GM18867 (cell line): ENCODE measurements around the gene TMEM161B.
A peak's percentile ranks its signal among the peaks of the same experiment; 100 is the strongest.
"Not testable (repeated sequence)": the region's sequence is repeated elsewhere in the genome, so short reads cannot be mapped to it uniquely, and the experiment has no call there.

Experiments used
- ATAC-seq: cut with Tn5 transposase; IDR thresholded peaks from one replicate; pipeline ENCODE4 v1.9.1; 2021; ENCODE audit warnings: mild to moderate bottlenecking, moderate library complexity; ENCODE audit not compliant: unreplicated experiment

TMEM161B gene

DNA sequence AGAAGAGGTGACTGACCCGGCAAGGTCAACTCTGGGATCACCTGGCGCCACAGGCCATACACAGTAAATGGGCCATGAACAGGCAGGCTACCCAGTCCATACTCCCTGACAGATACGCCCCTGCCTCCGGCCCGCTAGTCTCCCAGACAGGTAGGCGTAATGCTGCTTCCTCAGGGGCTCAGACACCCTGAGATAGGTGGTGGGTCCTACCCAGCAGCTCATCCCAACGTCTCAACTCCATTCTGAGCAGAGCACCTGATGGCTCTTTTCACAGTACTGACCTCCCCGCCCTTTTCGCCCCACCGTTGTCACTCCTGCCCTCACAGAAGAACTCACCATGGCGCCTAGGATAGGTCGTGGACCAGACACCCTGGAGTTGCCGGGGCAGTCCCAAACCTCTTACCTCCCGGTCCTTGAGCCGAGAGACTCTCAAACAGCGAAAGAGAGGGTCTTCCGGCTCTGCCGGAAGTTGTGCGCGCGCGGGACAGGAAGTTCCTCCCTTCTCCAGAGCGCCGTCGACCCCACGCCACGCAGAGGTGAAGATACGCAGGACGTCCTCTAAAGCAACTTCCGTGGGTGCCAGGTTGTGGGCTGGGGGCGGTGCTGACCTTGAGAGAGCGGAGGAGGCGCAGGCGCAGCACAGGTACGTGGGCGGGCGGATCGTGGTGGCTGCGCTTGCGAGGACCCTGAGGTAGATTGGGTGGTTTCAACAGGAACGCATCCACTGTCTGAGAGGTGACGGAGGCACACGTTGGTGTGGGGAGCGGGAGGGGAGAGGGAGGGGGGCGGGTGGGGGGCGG is at the start of gene TMEM161B:
Gene TMEM161B (minus strand): TSS at position 461 of the 800 bp plus-strand sequence. CDS start 122 bp downstream, at position 339.
- ATAC-seq: peak; percentile 99

DNA sequence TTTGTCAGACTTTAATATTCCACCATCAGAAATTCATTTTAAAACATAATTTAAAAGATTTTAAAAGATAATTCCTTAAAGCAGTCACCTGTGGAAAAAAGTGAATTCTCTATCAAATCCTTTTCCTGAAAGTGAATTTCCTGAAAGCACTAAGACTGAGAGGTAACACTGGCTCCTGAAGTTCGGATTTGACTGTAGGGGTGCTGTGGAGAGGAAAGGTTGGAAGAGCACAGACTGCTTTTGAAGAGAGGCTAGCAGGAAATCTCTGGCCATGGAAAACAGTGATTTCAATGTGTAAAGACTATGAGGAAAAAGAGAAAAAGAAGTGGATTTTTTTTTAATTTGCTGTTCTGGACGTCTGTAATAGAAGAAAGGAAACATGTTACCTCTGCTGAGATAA is 35.7 kb upstream of the TMEM161B start:
- ATAC-seq: no peak

DNA sequence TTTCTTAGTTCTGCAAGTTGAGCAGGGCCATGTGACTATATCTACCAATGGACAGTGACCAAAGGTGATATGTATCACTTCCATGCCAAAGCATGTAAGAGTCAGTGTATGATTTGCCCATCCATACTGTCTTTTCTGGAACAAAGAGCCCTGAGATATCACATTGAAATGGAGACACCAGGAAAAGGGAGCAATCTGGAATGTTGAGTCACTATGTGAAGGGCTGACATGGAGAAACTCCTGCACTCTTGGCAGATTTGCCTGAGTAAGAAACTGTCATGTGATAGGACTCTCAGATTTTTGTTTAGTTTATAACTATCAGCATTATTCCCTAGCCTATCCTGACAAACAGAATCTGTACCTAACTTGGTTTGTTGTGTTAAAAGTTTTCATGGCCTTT is 29.8 kb upstream of the TMEM161B start:
- no peak for ATAC-seq

DNA sequence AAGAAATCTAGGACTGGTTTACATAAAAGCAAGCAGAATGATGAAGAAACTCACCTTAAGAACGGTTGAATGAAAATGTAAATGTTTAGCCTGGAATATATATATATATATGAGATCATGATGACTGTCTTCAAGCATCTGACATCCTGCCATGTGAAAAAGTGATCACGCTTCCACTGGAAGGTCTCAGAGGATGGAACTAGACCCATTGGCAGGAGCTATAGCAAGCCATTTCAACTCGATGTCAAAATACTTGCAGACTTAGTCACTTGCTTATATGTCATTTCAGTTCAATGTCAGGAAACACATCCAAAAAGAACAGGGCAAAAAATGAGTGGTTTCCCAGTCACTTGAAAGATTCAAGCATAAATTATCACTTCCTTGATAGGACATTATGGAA is 22.2 kb upstream of the TMEM161B start:
- no peak for ATAC-seq

DNA sequence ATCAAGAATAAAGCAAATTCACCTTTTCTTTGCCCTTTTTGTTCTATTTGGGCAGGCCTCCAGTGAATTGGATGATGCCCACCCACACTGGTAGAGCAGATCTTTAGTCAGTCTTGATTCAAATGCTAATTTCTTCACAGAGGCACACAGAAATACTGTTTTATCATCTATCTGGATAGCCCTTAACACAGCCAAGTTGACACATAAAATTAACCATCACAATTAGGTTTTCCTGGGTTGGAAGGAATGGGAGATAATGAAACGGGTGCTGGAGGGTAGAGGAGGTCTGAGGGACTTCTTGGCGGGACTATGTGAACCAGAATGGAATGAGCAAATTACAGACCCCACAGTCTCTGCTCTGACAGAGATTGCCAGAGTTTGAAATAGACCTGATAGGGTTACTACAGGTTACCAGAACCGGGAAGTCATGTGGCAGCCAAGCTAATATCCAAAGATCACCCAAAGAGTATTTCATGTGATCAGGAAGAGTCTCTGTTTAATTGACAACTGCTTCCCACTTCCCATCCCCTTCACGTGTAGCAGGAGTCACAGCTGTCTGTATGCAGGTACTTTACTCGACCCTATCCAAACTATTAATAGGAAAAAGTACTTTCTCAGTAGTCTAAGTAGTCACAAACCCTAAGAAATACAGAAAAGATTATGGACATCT is 20.0 kb upstream of the TMEM161B start:
- ATAC-seq: no peak

DNA sequence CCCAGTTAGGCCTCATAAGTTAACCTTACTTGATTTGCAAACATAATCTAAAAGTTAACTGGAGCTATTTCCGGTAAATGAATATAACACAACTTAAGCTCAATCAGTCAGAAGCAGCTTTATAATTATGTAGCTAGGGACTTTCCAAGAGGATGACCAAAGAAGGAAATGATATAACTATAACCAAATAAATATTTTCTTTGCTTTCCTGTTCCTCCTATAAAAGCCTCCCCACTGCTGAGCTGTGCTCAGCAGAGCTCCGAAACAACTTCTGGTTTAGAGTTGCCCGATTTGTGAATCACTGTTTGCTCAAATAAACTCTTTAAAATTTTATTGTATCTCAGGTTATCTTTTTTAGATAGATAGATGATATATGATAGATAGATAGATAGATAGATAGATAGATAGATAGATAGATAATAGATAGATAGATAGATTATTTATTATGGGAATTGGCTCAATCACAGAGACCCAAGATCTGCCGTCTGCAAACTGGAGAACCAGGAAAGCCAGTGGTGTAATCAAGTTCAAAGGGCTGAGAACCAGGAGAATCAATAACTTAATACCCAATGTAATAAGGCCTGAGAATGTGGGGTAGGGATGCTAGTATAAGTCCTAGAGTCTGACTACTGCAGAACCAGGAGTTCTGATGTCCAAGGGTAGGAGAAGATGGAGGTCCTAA is 19.3 kb upstream of the TMEM161B start:
- no peak for ATAC-seq

DNA sequence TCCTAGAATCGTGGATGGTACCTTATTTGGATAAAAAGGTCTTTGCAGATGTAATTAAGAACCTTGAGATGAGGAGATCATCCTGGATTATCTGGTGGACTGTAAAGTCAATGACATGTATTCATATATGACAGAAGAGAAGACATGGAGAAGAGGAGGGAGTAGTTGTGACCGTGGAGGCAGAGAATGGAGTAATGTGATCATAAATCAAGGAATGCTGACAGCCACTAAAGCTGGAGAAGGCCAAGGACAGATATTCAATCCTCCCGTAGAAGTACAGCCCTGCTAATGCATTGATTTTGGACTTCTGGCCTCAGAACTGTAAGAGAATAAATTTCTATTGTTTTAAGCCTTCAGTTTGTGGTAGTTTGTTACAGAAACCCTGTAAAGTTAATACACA is 18.7 kb upstream of the TMEM161B start:
- ATAC-seq: no peak

DNA sequence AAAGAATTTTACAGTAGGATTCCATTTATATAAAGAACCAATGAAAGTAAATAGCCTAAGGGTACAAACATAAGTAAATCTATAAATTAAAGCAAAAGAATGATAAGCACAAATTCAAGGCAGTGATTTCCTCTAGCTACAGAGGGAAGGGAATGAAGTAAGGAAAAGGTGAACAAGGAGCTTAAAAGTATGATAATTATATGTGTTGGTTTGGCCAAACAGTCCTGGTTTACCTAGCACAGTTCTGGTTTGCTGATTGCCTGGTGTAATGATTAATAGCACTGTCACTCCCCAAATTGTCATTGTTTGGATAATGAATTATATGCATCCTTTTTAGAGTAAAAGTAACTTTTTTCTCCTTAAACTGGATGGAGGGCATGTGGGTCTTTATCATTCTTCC is 15.0 kb upstream of the TMEM161B start:
- ATAC-seq: no peak

DNA sequence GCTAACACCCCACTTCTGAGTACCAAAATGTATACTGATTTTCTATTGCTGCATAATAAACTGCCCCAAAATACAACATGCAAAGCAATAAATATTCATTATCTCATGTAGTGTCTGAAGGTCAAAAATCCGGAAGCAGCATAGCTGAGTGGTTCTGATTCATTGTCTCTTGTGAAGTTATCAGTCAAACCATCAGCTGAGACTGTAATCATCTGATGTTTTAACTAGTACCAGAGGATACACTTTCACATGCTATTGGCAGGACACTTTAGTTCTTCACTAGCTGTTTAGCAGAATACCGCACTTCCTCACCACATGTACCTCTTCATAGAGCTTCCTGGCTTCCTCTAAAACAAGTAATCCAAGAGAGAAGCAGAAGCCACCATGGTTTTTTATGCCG is 12.7 kb upstream of the TMEM161B start:
- no peak for ATAC-seq

DNA sequence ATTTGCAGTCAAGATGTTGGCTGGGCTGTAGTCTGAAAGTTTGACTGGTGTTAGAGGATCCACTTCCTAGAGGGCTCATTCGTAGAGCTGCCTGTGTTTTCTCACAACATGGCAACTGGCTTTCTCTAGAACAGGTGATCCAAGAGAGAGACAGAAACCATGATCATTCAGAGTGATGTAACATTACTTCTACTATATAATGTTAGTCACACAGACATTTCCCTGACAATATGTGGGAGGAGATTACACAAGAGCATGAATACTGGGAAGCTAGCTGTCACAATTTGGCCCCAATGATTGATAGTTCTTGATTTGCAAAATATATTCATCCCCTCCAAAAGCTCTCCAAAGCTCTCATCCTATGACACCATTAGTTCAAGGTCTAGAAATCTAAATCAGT is 10.9 kb upstream of the TMEM161B start:
- ATAC-seq: no peak

DNA sequence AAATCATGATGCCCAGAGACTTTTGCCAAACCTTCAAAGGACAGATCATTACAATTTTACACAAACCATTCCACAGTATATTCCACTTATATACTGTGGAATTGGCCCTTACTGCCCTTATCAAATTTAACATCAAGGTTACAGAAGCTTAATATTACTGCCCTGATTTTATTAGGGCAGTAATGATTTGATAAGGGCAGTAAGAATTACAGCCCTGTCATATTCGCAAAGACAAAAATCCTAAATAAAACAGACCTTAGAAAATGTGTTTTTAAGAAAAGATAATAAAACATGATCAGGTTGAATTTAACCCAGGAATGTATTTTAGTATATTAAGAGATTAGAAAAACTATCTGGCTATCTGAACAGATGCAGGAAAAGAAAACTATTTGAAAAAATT is 7.7 kb upstream of the TMEM161B start:
- no peak for ATAC-seq

DNA sequence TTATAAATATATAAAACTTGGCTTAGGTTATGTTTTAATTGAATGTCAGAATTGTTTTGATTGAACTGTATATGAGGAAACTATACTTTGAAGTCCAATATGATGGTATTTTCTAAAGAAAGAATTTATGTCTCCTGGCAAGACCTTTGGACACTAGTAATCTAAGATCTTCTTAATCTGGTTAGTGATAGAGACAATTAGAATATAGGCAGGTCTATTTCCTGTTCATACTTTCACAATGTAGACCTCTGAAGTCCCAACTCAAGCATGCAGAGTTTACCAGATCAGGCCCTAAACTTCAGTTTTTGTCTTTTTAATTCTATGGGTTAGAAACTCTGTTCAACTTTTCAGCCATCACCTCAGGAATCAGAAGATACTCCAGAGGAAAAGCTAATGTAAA is 6.9 kb upstream of the TMEM161B start:
- no peak for ATAC-seq

DNA sequence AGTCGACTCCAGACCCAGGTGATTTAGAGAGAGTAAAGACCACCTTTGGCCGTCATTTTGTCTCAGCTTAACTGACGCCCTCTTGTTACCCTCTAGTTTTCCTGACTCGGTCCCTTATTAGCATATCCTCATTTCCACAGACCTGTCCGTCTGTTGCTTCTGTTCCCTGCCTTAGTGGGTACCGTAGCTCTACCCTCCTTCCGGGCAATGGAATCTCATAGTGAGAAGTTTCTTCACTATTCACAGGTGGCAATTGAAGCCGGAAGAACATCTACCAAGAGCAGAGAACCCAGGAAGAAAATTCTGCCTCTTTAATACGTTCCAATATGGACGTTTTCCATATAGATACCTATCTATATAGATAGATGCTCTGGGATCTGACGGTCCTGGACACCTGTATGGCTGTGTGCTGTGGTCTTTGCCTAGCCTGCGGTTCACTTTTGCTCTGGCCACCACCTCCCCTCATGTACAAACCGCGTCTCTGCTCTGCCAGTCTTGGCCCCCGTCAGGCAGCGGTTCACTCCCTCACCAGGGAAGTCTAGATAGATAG is 652 bp upstream of the TMEM161B start:
- peak; percentile 19 for ATAC-seq

DNA sequence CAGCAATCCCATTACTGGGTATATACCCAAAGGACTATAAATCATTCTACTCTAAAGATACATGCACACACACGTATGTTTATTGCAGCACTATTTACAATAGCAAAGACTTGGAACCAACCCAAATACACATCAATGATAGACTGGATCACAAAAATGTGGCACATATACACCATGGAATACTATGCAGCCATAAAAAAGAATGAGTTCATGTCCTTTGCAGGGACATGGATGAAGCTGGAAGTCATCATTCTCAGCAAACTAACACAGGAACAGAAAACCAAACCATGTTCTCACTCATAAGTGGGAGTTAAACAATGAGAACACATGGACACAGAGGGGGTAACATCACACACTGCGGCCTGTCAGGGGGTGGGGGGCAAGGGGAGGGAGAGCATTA is 4.1 kb downstream of the TMEM161B start:
- ATAC-seq: not testable (repeated sequence)

DNA sequence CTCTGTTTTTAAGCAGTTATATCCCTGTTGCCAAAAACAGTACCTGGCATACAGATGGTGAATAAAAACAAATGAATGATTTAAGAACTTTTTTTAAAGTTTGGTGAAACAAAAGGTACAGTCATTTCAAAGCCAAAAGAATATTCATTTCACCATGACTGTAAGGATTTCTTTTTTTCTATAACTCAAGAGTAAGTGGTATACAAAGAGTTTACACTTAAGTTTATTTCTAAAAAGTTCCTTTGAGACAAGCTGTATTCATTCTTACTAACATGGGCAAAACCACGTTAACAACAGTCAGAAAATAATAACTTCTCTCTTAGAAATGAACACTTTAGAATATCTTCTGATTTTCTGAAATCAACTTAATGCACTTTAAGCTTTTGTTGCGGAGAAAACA is 5.3 kb downstream of the TMEM161B start:
- ATAC-seq: no peak

DNA sequence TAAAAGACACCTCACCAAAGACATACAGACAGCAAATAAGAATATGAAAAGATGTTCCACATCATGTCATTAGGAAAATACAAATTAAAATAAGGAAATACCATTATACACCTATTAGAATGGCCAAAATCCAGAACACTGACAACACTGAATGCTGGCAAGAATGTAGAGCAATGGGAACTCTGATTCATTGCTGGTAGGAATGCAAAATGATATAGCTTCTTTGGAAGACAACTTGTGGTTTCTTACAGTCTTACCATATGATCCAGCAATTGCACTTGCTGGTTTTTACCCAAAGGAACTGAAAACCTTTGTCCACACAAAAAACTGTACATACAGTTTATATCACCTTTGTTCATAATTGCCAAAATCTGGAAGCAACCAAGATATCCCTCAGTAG is 6.5 kb downstream of the TMEM161B start:
- ATAC-seq: no peak

DNA sequence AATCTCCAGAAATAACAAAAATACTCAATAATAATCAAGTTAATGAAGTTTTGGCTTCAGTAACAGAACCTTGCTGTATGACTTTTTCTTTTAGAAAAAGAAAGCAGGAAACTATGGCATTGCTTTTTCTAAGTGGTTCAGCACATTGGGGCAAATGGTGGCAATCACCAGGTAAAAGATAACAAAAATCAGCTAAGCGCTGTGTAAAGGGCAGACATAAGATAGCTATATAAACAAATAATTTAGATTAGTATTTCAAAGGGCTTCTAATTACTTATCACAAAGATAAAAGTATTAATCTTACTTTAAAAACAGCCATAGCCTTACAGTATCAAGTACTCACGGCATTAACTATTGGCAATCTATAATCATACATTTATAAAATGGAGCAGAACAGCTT is 10.0 kb downstream of the TMEM161B start:
- ATAC-seq: no peak

DNA sequence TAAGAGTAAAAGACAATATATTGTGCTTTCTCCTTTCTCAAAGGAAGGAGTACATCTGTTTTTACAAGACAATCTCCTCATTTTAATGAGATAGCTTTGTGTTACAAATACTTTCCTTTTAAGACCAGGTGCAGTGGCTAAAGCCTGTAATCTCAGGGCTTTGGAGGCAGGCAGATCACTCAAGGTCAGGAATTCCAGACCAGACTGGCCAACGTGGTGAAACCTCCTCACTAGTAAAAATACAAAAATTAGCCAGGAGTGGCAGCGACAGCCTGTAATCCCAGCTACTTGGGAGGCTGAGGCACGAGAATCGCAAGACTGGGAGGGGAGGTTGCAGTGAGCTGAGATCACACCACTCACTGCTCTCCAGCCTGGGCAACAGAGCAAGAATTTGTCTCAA is 11.8 kb downstream of the TMEM161B start:
- no peak for ATAC-seq

DNA sequence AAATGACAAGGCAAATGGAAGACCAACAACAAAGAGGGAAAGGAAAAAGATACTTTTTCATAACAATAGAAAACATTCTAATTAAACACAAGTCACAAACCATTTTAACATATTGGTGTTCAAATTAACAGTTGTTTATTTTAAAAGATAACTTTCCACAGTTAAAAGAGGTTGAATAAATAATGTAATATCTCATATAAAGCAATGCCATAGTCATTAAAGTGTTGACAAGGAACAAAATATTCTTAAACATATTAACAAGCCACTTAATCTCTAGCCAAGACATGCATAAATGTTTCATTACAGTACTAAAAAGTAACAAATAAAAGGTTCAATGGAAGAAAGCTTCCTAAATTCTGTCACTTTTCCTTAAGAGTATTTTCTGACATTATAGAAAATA is 12.6 kb downstream of the TMEM161B start:
- ATAC-seq: no peak

DNA sequence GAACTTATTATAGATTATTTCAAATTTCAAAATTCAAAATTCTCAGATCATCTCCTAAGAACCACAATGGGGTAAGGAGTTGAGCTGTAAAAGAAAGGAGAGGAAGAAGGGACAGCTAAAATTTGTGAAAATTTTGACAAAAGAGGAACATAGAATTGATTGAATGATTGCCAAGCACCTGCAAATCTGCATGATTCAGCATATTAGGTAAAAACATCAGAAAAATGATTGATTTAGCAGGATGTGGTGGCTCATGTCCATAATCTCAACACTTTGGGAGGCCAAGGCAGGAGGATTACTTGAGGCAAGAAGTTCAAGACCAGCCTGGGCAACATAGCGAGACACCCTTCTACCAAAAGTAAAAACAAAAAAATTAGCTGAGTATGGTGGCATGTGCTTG is 14.3 kb downstream of the TMEM161B start:
- ATAC-seq: no peak

DNA sequence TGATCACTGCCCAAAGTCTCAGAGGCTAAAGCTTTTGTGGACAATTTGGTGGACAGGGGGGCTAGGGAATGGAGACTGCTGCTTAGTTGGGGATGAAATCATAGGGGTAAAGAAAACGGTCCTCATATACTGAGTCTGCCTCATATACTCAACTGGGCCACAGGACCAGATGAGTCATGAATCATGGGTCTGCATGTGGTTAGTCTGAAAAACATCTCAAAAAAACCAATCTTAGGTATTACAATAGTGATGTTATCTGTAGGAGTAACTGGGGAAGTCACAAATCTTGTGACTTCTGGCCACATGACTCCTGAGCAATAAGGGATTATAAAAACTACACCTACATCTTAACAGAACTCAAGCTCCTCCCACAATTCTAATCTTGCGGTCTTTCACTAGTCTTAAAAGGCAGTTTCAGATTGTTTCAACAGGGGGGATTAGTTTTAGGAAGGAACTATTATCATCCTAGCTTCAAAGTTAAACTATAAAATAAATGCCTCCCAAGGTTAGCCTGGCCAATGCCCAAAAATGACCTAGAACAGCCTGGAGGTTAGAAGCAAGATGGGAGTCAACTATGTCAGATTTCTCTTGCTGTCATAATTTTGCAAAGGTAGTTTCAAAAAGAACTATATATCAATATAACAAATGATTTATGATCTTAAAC is 17.5 kb downstream of the TMEM161B start:
- peak; percentile 75 for ATAC-seq
